Loucy (cell line): ENCODE measurements around the gene SMC3.

Experiments used
- H2AFZ ChIP-seq: fragments of 200-600 bp; sonication (generic); 2 replicates; pipeline ENCODE4 v1.6.0; 2016; ENCODE audit warnings: antibody characterized with exemption, mild to moderate bottlenecking, low read length, moderate library complexity
- H3F3A ChIP-seq: fragments of 200-600 bp; 2 replicates; pipeline ENCODE4 v1.6.0; 2016; ENCODE audit warnings: antibody characterized with exemption, low read depth, mild to moderate bottlenecking
- H3K27me3 ChIP-seq: fragments of 200-600 bp; sonication (generic); 2 replicates; pipeline ENCODE4 v1.6.1; 2014; ENCODE audit warnings: low read length, mild to moderate bottlenecking; ENCODE audit not compliant: insufficient read depth, poor library complexity, severe bottlenecking
- H3K36me3 ChIP-seq: fragments of 200-600 bp; sonication (generic); 2 replicates; pipeline ENCODE4 v1.6.1; 2016; ENCODE audit warnings: low read length; ENCODE audit not compliant: insufficient read depth
- H3K4me1 ChIP-seq: fragments of 200-600 bp; sonication (generic); 2 replicates; pipeline ENCODE4 v1.5.1; 2014; ENCODE audit warnings: low read length, mild to moderate bottlenecking; ENCODE audit not compliant: insufficient read depth, poor library complexity, severe bottlenecking
- H3K4me2 ChIP-seq: fragments of 200-600 bp; sonication (generic); 2 replicates; pipeline ENCODE4 v1.6.0; 2014; ENCODE audit warnings: antibody characterized with exemption, low read length, low read depth, mild to moderate bottlenecking; ENCODE audit not compliant: poor library complexity, severe bottlenecking
- H3K4me3 ChIP-seq: fragments of 200-600 bp; sonication (generic); 2 replicates; pipeline ENCODE4 v1.5.1; 2014; ENCODE audit warnings: low read length, mild to moderate bottlenecking, mixed read lengths; ENCODE audit not compliant: poor library complexity, severe bottlenecking
- H3K79me2 ChIP-seq: fragments of 200-600 bp; sonication (generic); 2 replicates; pipeline ENCODE4 v1.6.1; 2014; ENCODE audit warnings: low read length; ENCODE audit not compliant: insufficient read depth
- H3K9ac ChIP-seq: fragments of 200-600 bp; sonication (generic); 2 replicates; pipeline ENCODE4 v1.6.0; 2014; ENCODE audit warnings: mild to moderate bottlenecking, low read depth, low read length, moderate library complexity; ENCODE audit not compliant: poor library complexity, severe bottlenecking
- H3K9me2 ChIP-seq: fragments of 200-600 bp; sonication (generic); replicated peaks from 2 replicates; pipeline ENCODE4 v1.6.1; 2016; ENCODE audit warnings: low read depth, low read length, mixed read lengths
- H3K9me3 ChIP-seq: fragments of 200-600 bp; sonication (generic); 2 replicates; pipeline ENCODE4 v1.6.1; 2014; ENCODE audit warnings: mild to moderate bottlenecking, antibody characterized with exemption, low read length, low read depth; ENCODE audit not compliant: insufficient read depth
- H4K20me1 ChIP-seq: fragments of 200-600 bp; sonication (generic); 2 replicates; pipeline ENCODE4 v1.6.0; 2014; ENCODE audit warnings: antibody characterized with exemption, low read length, mild to moderate bottlenecking; ENCODE audit not compliant: insufficient read depth, poor library complexity, severe bottlenecking
- CTCF ChIP-seq: fragments of 200-600 bp; sonication (generic); conservative IDR thresholded peaks from 2 replicates; pipeline ENCODE4 v1.5.1; 2014; ENCODE audit warnings: mild to moderate bottlenecking, antibody characterized with exemption, low read length
- EZH2phosphoT487 ChIP-seq: fragments of 200-600 bp; IDR thresholded peaks from 2 replicates; pipeline ENCODE4 v1.6.1; 2018; ENCODE audit warnings: antibody characterized with exemption, mild to moderate bottlenecking, moderate library complexity, borderline replicate concordance

The SMC3 gene

GRCh38 chr10:110651044-110651958 lies 83.8 kb downstream of the SMC3 start:
- Histone ChIP-seq H2AFZ (peak overlapping the region; percentile 25), H3K4me2 (peak overlapping the region; percentile 28), H3K9me3 (no peaks in the 10 kb centered on the region), H3K9me2 (no peaks in the 10 kb centered on the region), H3K27me3 (no peaks in the 10 kb centered on the region), H3K36me3 (no peaks in the 10 kb centered on the region), H3K4me3 (peak overlapping the region; percentile 16), H3F3A (no peaks in the 10 kb centered on the region), H3K79me2 (no peaks in the 10 kb centered on the region), H4K20me1 (no peaks in the 10 kb centered on the region), H3K9ac (no peak overlapping the region), H3K4me1 (peaks cover 19% of the 10 kb centered on the region)
- TF ChIP-seq EZH2phosphoT487 (no peak), CTCF (no peak)

- no peaks in the 10 kb centered on the region for H3K79me2 ChIP-seq
- no peak overlapping the region for H3K4me2 ChIP-seq
- H3K36me3 ChIP-seq = no peaks in the 10 kb centered on the region
- H3K4me3 ChIP-seq = no peak overlapping the region
- H4K20me1 ChIP-seq = no peaks in the 10 kb centered on the region
- no peaks in the 10 kb centered on the region for H3F3A ChIP-seq
- peaks cover 19% of the 10 kb centered on the region for H3K4me1 ChIP-seq
- H2AFZ ChIP-seq = no peak overlapping the region
- no peaks in the 10 kb centered on the region for H3K9me3 ChIP-seq
- H3K27me3 ChIP-seq = no peaks in the 10 kb centered on the region
- no peaks in the 10 kb centered on the region for H3K9me2 ChIP-seq
- no peak overlapping the region for H3K9ac ChIP-seq
- TF ChIP-seq CTCF = no peak
- TF ChIP-seq EZH2phosphoT487 = no peak
Observed at GRCh38 chr10:110652475-110653118, 85.1 kb downstream of the SMC3 start.
